Spleen (tissue), 7 donors: ENCODE data around the gene PTGDR2.

Experiments
- CTCF ChIP-seq, 11 experiments: fragments of 200-600 bp in 7 of 11; fragments of 450-650 bp in 4 of 11; sonication (generic) in 4 of 11; IDR thresholded peaks in 8 of 11; conservative IDR thresholded peaks in 3 of 11; 1 replicate in 7 of 11; 2 replicates in 4 of 11; pipeline versions ENCODE4 v1.4.0 to v1.8.0; 2016 to 2021; ENCODE audit warnings: antibody characterized with exemption in 11 of 11, inconsistent platforms in 4 of 11, mild to moderate bottlenecking in 1 of 11
- POLR2A ChIP-seq, 3 donors: fragments of 450-650 bp; IDR thresholded peaks; one replicate each; pipeline ENCODE4 v1.5.1; 2017; ENCODE audit warnings: antibody characterized with exemption in 3 of 3, mild to moderate bottlenecking in 1 of 3
- POLR2AphosphoS5 ChIP-seq, 3 donors: sonication (generic); formaldehyde crosslinking; IDR thresholded peaks; one replicate each; pipeline ENCODE4 v1.5.1; 2017; ENCODE audit warnings: antibody characterized with exemption in 3 of 3
- donor health status: DM: no; HTN: no; CAD: no; lungs with moderate emphysema.
- donor health status: DM: no; HTN: no; CAD: no.
- donor health status: DM: no; HTN: no; CAD: no.

GRCh38 chr11:60890696-60891095 lies 34.9 kb upstream of the PTGDR2 start:
- TF ChIP-seq POLR2A (IDR thresholded peaks at IDR 0.05) = no peak
- no peak for TF ChIP-seq CTCF (IDR thresholded peaks at IDR 0.05 in 8 of 11, conservative IDR thresholded peaks at IDR 0.05 in 3 of 11)
- peak in 2 of 3 donors; percentile 52 to 62 for TF ChIP-seq POLR2AphosphoS5 (IDR thresholded peaks at IDR 0.05)
